Measurements from ENCODE around the gene FOXS1. TPM values are rescaled to one million over a fixed set of nuclear protein-coding genes. Genes with fewer than 3 reads are reported as not detected.

Gene FOXS1
- total and polyA plus RNA-seq, 11 donors, result 1.9 to 6.0 (median 3.7) TPM

DNA sequence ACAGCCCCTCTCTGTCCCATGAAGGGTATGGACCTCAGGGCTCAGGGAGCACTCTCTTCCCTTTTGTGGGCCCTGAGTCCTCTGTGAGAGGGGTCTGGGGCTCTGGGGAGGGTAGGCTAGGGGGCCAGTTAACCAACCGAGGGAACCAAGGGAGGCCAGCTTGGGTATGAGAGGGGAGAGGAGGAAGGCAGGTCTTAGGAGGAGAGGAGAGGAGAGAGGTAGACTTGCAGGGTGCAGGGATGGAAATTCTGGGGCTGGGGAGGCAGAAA, 24.2 kb upstream of the FOXS1 start:
- H3K4me1 ChIP-seq, result peaks cover 0 to 20% (median 11%) of the 10 kb centered on the region in 12 donors
- TF ChIP-seq CTCF (IDR thresholded peaks at IDR 0.05), result no peak
- TF ChIP-seq POLR2A (IDR thresholded peaks at IDR 0.05), result no peak
- ATAC-seq, result peak in 3 of 4 donors; percentile 4 to 20 (median 12)

DNA sequence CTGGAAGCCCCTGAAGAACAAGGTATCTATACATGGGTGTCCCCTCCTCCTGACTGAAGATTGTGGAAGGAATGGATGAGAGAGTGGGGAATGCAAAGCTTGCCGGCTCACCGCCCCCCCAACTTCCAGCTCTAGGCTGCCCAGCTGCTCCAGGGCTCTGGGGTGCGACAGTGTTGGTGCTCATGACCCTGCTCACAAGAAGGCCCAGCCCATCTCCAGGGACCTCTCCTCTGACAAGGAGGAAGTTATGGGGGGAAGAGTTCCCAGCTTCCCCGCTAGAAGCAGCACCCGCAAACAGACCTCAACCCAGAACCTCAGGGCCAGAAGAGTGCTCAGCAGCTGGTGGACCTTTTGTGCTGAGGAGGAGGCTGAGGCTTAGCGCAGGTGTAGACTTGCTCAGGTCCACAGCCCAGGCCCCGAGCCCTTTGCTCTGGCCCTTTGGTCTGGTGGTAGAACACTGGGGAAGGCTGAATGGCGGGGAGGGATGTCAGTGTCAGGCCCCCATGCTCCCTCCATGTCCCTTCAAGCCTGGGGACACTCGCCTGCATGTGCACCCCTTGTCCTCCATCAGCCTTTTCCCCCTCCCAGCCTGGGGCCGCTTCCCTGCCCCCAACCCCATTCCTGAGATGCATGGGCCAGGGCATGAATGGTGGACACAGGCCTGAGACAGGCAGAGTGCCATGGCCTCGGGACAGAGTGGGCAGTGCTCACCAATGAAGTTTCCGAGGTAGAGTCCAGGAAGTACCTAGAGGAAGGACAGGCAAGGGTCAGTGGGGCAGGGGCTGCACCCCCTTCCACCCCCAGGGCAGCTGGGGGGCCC, 23.7 kb upstream of the FOXS1 start:
- Histone ChIP-seq H3K9me3 (no peaks in the 10 kb centered on the region), H3K27ac (no peak overlapping the region), H3K27me3 (peaks cover 0 to 27% (median 0%) of the 10 kb centered on the region in 9 donors), H3K36me3 (no peaks in the 10 kb centered on the region), H3K4me1 (peaks cover 0 to 20% (median 11%) of the 10 kb centered on the region in 12 donors), H3K4me3 (peak overlapping the region in 8 of 12 donors; percentile 60 to 96 (median 75))
- 75 to 89% (median 84%) methylated on average over 10 to 12 of the region's 12 CpGs for WGBS, 4 donors
- ATAC-seq (peak in 1 of 4 donors; percentile 15), DNase-seq (no peak)
- intact Hi-C loops (cut with DNase I), result loop anchor here in 1 of 10 donors (5.0 kb wide), 1 partner anchor 38 kb away; no protein-coding TSS in a partner anchor
- TF ChIP-seq POLR2A (IDR thresholded peaks at IDR 0.05) (no peak), CTCF (IDR thresholded peaks at IDR 0.05) (no peak)

More for the DNA sequence above, 24.2 kb upstream of the FOXS1 start:
- peak overlapping the region in 3 of 12 donors; percentile 38 to 76 (median 46) for H3K27ac ChIP-seq
- no peaks in the 10 kb centered on the region for H3K36me3 ChIP-seq
- WGBS, 4 donors, result 3 to 20% (median 6%) methylated on average over 1 of the region's 1 CpG
- DNase-seq, result no peak
- H3K9me3 ChIP-seq, result no peaks in the 10 kb centered on the region
- intact Hi-C loops (cut with DNase I), result loop anchor here in 1 of 10 donors (5.0 kb wide), 1 partner anchor 38 kb away; no protein-coding TSS in a partner anchor
- peaks cover 0 to 27% (median 0%) of the 10 kb centered on the region in 9 donors for H3K27me3 ChIP-seq
- peak overlapping the region in 11 of 12 donors; percentile 53 to 96 (median 67) for H3K4me3 ChIP-seq

DNA sequence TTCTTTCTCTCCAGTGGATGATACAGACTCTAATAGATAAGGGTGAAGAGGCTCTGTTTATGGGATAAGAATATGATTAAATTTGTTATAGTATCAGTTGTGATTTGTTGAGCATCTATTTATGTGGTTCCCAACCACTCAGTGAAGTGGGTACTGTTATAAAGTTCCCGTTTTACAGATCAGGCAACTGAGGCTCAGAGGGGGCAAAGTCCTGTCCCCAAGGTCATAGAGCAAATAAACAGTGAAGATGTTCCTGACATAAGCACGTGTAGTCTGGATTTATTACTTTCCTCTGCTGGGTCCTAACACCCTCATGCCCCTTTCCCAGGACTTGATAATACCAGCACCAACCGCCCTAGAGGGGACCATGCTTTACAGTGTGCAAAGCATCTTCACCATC, 20.8 kb upstream of the FOXS1 start:
- ATAC-seq, result no peak
- Histone ChIP-seq H3K4me3 (no peak overlapping the region), H3K36me3 (no peaks in the 10 kb centered on the region), H3K27ac (no peak overlapping the region), H3K9me3 (no peaks in the 10 kb centered on the region), H3K27me3 (peaks cover 0 to 29% (median 0%) of the 10 kb centered on the region in 9 donors), H3K4me1 (peaks cover 0 to 26% (median 13%) of the 10 kb centered on the region in 12 donors)
- intact Hi-C loops (cut with DNase I), result loop anchor here in 1 of 10 donors (5.0 kb wide), 1 partner anchor 41 kb away; no protein-coding TSS in a partner anchor
- DNase-seq, result no peak
- WGBS, 4 donors, result 72 to 78% (median 77%) methylated on average over 3 of the region's 3 CpGs
- TF ChIP-seq POLR2A (IDR thresholded peaks at IDR 0.05) (no peak), CTCF (IDR thresholded peaks at IDR 0.05) (no peak)

Data from heart left ventricle (tissue), 16 donors.